Right cardiac atrium (tissue), 5 donors: Measurements from ENCODE around the gene SPRR1B. TPM values are rescaled to one million over a fixed set of nuclear protein-coding genes. Genes with fewer than 3 reads are reported as not detected.
"Not testable (repeated sequence)": the region's sequence is repeated elsewhere in the genome, so short reads cannot be mapped to it uniquely, and the experiment has no call there.

Experiments
- ATAC-seq, 2 donors: fragments of 200-7000 bp; cut with Tn5 transposase; one replicate each; pipeline versions ENCODE4 v1.8.0 to v1.9.1; 2020; ENCODE audit warnings: moderate library complexity in 2 of 2, mild to moderate bottlenecking in 1 of 2
- DNase-seq, 3 donors: peaks; one replicate each; pipeline ENCODE4 v3.0.0-alpha.2; 2020
- H3K27ac ChIP-seq: one replicate; pipeline ENCODE4 v1.5.1; 2013; ENCODE audit warnings: mild to moderate bottlenecking, low read length, control low read depth, moderate library complexity
- H3K27me3 ChIP-seq: one replicate; pipeline ENCODE4 v1.6.1; 2013; ENCODE audit not compliant: control insufficient read depth, insufficient read depth
- H3K4me1 ChIP-seq: one replicate; pipeline ENCODE4 v1.6.1; 2013; ENCODE audit warnings: low read length; ENCODE audit not compliant: control insufficient read depth, insufficient read depth
- H3K4me3 ChIP-seq: one replicate; pipeline ENCODE4 v1.5.1; 2013; ENCODE audit warnings: low read length, control low read depth
- H3K9me3 ChIP-seq: one replicate; pipeline ENCODE4 v1.6.1; 2013; ENCODE audit warnings: low read length; ENCODE audit not compliant: control insufficient read depth
- WGBS: extraction: QIAGEN DNeasy Blood & Tissue Kit; methylation state at CpG from one replicate; pipeline ENCODE4 v1.1.7; 2013; 5-methylcytosine and 5-hydroxymethylcytosine counted together
- intact Hi-C, 4 donors: fragments of 100-400 bp; cut with DNase I; formaldehyde crosslinking; loops; one replicate each; pipeline versions ENCODE4 v1.11.0 to v1.14.0; 2022 to 2023
- polyA plus RNA-seq: library from polyadenylated mRNA; stranded (reverse); fragments of 200-250 nt; gene quantifications from one replicate; pipeline ENCODE4 v1.2.3, GENCODE V29; 2013
- total RNA-seq, 4 donors: library from RNA; stranded (reverse); fragmentation: NEBNext Ultra II Directional; extraction: Animal tissue kit (Norgen Biotek cat#: 25700); gene quantifications; one replicate each; pipeline ENCODE4 v1.2.1, GENCODE V29; 2021
- donor health status: healthy with polysubstance abuse.
- donor health status: DM: no; HTN: yes; CAD: no.
- donor health status: DM: no; HTN: no; CAD: no.
- donor health status: DM: no; HTN: yes; CAD: no; lungs with severe emphysema.
- donor health status: DM: yes; HTN: yes; CAD: no.

Gene SPRR1B
- total and polyA plus RNA-seq, 5 donors = not detected

DNA sequence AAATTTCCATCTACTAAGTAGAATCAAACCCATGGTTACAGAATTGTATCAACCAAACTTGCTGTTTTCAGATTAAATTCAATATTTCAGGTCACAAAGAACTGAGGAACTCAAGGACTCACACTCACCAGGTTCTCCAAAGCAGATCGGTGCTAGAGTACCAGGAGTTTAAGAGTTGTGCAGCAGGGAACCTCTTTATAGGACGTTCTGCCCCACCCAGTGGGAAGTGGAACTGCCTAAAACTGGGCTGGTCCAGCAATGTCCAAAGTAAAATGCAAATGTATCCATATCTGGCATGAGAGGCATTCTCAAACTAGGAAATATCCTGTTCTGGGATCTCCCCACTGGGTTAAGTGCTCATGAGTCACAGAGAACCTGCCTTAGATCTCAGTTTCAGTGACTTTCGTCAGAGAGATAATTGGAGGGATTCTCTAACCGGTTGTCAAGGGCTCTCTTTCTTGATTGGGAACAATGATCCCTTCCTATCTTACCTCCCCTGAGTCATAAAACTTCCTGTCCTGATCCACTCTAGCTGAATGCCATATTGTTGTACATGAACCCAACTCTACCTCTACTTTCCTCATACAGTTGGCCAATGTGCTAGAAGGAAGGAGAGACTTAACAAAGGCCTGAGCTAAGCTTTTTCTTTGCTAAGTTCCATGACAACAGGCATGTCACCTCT lies 10.1 kb downstream of the SPRR1B start, which contains the start of gene SPRR2D:
SPRR2D (minus strand) TSS at position 171 of the 682 bp plus-strand sequence. CDS start 774 bp downstream, outside the sequence.
- H3K9me3 ChIP-seq = no peaks in the 10 kb centered on the region
- no peak within 1 kb of the TSS for H3K4me3 ChIP-seq
- DNase-seq (no peak), ATAC-seq (no peak)
- H3K27ac ChIP-seq = no peak within 1 kb of the TSS
- intact Hi-C loops = no loop called here
- H3K27me3 ChIP-seq = no peaks in the 10 kb centered on the region
- H3K4me1 ChIP-seq = no peaks in the 10 kb centered on the region
- WGBS = 55% methylated on average over 4 of the region's 4 CpGs

DNA sequence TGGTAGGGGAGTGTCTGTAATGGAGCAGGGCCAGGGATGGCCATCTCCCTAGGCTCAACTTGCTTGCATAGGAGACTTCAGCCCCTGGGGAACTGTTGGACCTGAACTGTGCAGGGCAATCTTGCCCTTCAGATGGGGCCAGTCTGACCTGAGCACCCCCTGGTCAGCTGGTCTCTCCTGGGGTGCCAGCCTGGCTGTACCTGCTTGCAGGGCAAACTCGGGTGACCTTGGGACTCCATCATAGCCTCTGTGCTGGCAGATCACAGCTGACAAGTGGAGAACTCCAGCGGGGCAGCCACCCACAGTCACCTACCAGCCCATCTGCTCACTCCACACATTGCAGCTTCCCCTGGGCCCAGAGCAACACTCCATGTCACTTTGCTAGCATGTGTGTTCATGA lies 18.2 kb downstream of the SPRR1B start:
- Histone ChIP-seq H3K4me3 (no peak overlapping the region), H3K9me3 (no peaks in the 10 kb centered on the region), H3K27me3 (no peaks in the 10 kb centered on the region), H3K27ac (no peak overlapping the region), H3K4me1 (no peaks in the 10 kb centered on the region)
- WGBS = 76% methylated on average over 2 of the region's 2 CpGs
- peak in 1 of 3 donors; percentile 20 for DNase-seq
- intact Hi-C loops = no loop called here
- ATAC-seq = no peak

DNA sequence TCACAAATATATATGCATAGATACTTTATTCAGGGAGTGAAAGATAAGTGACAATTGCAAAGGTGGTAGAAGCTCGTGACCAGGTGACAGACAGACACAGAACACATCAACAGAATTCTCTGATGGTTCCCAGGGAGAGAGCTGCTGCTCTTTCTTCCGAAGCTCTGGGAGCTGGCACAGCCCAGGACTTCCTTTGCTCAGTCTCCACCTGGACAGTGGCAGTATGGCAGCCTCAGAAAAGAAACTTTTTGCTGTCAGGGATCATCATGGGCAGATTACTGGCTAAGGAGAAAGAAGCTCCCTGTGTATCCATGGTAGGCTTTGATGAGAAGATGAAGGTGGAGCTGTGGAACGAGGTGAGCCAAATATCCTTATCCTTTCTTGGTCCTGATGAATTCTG lies 25.1 kb downstream of the SPRR1B start:
- H3K9me3 ChIP-seq, ATAC-seq, H3K27ac ChIP-seq, H3K4me1 ChIP-seq, H3K4me3 ChIP-seq, intact Hi-C loops, H3K27me3 ChIP-seq, DNase-seq: not testable (repeated sequence)
- 53% methylated on average over 3 of the region's 3 CpGs for WGBS

DNA sequence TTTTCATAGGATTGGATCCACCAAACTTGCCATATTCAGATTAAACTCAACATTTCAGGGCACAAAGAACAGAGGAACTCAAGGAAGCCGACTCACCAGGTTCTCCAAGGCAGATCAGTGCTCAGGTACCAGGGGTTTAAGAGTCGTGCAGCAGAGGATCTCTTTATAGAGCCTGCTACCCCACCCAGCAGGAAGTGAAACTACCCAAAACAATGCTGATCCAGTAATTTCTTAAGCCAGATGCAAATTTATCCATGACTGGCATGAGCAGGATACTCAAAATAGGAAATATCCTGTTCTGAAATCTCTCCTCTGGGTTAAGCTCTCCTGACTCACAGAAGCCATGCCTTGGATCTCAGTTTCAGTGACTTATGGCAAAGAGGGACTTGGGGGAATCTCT lies 26.4 kb downstream of the SPRR1B start, which contains the start of gene SPRR2A:
SPRR2A (minus strand) TSS at position 138 of the 400 bp plus-strand sequence. CDS start 777 bp downstream, outside the sequence.
- 60% methylated on average over 2 of the region's 2 CpGs for WGBS
- no peak for ATAC-seq

DNA sequence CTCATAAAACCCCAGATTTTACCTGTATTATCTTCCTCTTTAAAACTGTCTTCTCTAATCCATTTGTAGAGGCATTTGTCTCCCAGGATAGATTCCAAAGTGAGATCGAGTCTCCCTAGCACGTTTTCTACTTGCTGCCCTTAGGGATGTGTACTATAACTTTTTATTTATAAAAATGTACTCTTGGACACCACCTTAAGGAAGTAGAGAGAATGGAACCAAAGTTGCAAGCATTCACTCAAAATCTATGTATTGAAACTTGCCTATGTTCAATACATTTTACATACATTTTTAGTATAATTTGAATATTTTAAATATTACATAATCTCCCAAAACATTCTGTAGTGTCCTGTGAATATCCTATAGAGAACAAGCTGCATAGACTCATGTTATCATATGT lies 27.2 kb downstream of the SPRR1B start:
- ATAC-seq (no peak), DNase-seq (no peak)
- intact Hi-C loops = no loop called here
- 60% methylated on average over 2 of the region's 2 CpGs for WGBS
- Histone ChIP-seq H3K27ac (no peak overlapping the region), H3K27me3 (no peaks in the 10 kb centered on the region), H3K9me3 (no peaks in the 10 kb centered on the region), H3K4me1 (no peaks in the 10 kb centered on the region), H3K4me3 (no peak overlapping the region)

More for the DNA sequence above, 26.4 kb downstream of the SPRR1B start, which contains the start of gene SPRR2A:
- DNase-seq = no peak
- Histone ChIP-seq H3K9me3 (no peaks in the 10 kb centered on the region), H3K4me1 (no peaks in the 10 kb centered on the region), H3K27ac (no peak within 1 kb of the TSS), H3K4me3 (no peak within 1 kb of the TSS), H3K27me3 (no peaks in the 10 kb centered on the region)
- intact Hi-C loops = no loop called here

DNA sequence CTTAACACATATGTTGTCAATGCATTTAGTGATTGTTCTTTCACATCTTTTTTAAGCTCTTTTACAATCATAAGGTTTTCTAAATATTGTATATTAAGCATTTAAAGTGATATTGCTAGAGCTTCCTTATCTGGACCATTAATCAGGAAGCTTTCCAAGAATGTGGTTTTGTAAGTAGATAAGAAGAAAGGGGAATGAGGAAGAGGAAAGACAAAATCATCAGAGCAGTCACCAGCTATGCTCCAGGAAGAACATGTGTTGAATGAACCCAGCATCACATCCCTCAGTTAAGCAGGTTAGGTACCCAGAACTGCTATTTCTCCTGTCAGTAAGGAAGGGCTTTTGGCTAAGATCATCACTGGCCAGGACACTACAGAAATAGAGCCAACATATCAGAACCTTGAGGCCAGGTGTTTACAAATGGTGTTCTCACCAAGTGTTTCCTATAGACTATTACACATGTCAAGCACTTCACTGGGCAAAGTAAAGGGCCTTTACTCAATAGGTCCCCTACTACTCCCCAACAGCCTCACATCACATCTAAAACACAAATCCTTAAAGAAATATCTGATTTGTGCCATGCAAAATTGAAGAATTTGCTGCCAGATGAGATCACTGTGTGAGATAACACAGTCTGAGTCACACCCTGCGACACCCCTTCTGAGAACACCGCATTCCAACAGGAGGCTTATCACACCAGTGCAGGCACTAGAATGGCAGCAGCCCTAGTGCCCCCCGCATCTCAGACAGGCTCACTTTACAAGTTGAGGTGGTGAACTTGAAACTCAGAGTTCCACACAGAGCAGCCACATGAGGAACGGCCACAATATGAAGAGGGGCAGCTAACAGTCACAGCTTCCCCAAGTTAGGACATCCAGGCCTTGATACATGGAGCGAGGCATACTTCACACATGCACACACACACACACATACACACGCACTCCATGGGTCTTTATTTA lies 28.1 kb downstream of the SPRR1B start:
- ATAC-seq (no peak), DNase-seq (no peak)
- 62% methylated on average over 6 of the region's 6 CpGs for WGBS
- Histone ChIP-seq H3K27ac (no peak overlapping the region), H3K9me3 (no peaks in the 10 kb centered on the region), H3K27me3 (no peaks in the 10 kb centered on the region), H3K4me1 (no peaks in the 10 kb centered on the region), H3K4me3 (no peak overlapping the region)
- intact Hi-C loops = no loop called here

DNA sequence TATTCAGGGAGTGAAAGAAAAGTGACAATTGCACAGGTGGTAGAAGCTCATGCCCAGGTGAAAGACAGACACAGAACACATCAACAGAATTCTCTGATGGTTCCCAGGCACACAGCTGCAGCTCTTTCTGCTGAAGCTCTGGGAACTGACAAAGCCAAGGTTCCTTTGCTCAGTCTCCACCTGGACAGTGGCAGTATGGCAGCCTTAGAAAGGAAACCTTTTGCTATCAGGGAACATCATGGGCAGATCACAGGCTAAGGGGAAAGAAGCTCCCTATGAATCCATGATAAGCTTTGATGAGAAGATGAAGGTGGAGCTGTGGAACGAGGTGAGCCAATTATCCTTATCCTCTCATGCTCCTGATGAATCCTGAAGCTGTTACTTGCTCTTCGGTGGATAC lies 39.2 kb downstream of the SPRR1B start:
- Histone ChIP-seq H3K27me3 (no peaks in the 10 kb centered on the region), H3K9me3 (no peaks in the 10 kb centered on the region), H3K4me1 (no peaks in the 10 kb centered on the region), H3K27ac (no peak overlapping the region), H3K4me3 (no peak overlapping the region)
- WGBS = 52% methylated on average over 2 of the region's 2 CpGs
- DNase-seq (no peak), ATAC-seq (no peak)
- intact Hi-C loops = no loop called here

DNA sequence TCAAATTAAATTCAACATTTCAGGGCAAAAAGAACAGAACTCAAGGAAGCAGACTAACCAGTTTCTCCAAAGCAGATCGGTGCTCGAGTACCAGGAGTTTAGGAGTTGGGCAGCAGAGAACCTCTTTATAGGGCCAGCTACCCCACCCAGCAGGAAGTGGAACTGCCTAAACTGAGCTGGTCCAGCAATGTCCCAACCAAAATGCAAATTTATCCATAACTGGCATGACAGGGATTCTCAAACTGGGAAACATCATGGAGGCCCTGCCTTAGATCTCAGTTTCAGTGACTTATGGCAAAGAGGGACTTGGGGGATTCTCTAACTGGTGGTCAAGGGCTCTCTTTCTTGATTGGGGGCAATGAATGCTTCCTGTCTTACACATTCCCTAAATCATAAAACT lies 40.5 kb downstream of the SPRR1B start, which contains the start of gene SPRR2B:
SPRR2B (minus strand) TSS at position 101 of the 400 bp plus-strand sequence. CDS start 772 bp downstream, outside the sequence.
- no peaks in the 10 kb centered on the region for H3K9me3 ChIP-seq
- H3K27me3 ChIP-seq = no peaks in the 10 kb centered on the region
- WGBS = 68% methylated on average over 2 of the region's 2 CpGs
- no peaks in the 10 kb centered on the region for H3K4me1 ChIP-seq
- H3K4me3 ChIP-seq = no peak within 1 kb of the TSS
- intact Hi-C loops = no loop called here
- no peak within 1 kb of the TSS for H3K27ac ChIP-seq
- ATAC-seq = no peak
- DNase-seq = no peak

DNA sequence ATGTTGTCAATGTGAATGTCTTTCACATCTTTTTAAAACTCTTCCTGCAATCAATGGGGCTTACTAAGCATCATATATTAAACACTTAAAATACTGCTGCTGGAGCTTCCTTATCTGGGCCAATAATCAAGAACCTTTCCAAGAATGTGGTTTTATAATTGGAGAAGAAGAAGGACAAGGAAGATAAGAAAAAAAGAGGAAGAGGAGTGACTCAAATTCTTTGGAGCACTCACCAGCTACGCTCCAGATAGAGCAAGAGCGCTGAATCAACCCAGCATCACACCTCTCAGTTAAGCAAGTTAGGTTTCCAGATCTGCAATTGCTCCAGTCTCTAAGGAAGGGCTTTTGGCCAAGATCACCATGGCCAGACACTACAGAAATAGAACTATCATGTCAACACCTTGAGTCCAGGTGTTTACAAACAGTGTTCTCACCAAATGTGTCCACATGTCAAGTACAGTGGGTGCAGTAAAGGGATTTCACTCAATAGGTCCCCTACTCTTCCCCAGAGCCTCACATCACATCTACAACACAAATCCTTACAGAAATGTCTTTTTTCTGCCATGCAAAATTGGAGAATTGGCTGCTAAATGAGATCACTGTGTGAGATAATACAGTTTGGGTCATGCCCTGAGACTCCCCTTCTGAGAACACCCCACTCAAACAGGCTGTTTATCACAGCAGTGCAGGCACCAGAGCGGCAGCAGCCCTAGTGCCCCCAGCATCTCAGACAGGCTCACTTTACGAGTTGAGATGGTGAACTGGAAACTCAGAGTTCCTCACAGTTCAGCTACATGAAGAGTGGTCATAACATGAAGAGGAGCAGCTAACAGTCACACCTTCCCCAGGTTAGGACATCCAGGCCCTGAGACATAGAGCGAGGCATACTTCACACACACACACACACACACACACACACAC lies 42.1 kb downstream of the SPRR1B start:
- intact Hi-C loops = no loop called here
- Histone ChIP-seq H3K4me1 (no peaks in the 10 kb centered on the region), H3K9me3 (no peaks in the 10 kb centered on the region), H3K27ac (no peak overlapping the region), H3K4me3 (no peak overlapping the region), H3K27me3 (no peaks in the 10 kb centered on the region)
- DNase-seq (no peak), ATAC-seq (no peak)
- WGBS = 66% methylated on average over 5 of the region's 5 CpGs

DNA sequence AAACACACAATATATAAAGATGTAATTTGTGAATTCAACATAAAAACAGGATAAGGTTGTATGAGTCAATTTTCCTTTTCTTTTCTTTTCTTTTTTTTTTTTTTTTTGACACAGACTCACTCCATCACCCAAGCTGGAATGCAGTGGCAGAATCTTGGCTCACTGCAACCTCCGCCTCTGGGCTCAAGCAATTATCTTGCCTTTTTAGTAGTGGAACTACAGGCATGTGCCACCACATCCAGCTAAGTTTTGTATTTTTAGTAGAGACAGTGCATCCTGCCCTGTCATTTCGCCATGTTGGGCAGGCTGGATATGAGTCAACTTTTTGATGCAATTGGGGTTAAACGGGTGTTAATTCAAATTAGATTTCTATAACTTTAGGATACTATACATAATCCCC lies 50.7 kb downstream of the SPRR1B start:
- H3K27me3 ChIP-seq = no peaks in the 10 kb centered on the region
- 75% methylated on average over 3 of the region's 3 CpGs for WGBS
- DNase-seq (no peak), ATAC-seq (no peak)
- H3K4me3 ChIP-seq = no peak overlapping the region
- no peak overlapping the region for H3K27ac ChIP-seq
- intact Hi-C loops = no loop called here
- H3K4me1 ChIP-seq = no peaks in the 10 kb centered on the region
- H3K9me3 ChIP-seq = peaks cover 2% of the 10 kb centered on the region
